ENCODE results near the gene TTC29.
"Not testable (repeated sequence)": the region's sequence is repeated elsewhere in the genome, so short reads cannot be mapped to it uniquely, and the experiment has no call there.

TTC29 gene

GRCh38 chr4:146763560-146763959, 182.1 kb downstream of the TTC29 start:
- DNase-seq, result no peak
- intact Hi-C loops (cut with DNase I), result no loop called here

GRCh38 chr4:146762016-146762415, 183.6 kb downstream of the TTC29 start:
- intact Hi-C loops (cut with DNase I), result no loop called here
- no peak for DNase-seq

GRCh38 chr4:146742416-146742815, 203.2 kb downstream of the TTC29 start:
- intact Hi-C loops (cut with DNase I), result no loop called here
- DNase-seq, result no peak

- intact Hi-C loops (cut with DNase I), result no loop called here
- no peak for DNase-seq
These were observed 206.5 kb downstream of the TTC29 start for GRCh38 chr4:146739182-146739581.

GRCh38 chr4:146723519-146723918, 222.1 kb downstream of the TTC29 start:
- intact Hi-C loops (cut with DNase I); DNase-seq: not testable (repeated sequence)

- intact Hi-C loops (cut with DNase I), result no loop called here
- DNase-seq, result no peak
These were observed 235.7 kb downstream of the TTC29 start for GRCh38 chr4:146709956-146710355.

GRCh38 chr4:146699910-146700309, 245.8 kb downstream of the TTC29 start:
- intact Hi-C loops (cut with DNase I), result no loop called here
- DNase-seq, result no peak

- DNase-seq, result no peak
- intact Hi-C loops (cut with DNase I), result no loop called here
These were observed 270.7 kb downstream of the TTC29 start for GRCh38 chr4:146674829-146675570.

GRCh38 chr4:146663968-146664311, 281.7 kb downstream of the TTC29 start:
- DNase-seq; intact Hi-C loops (cut with DNase I): not testable (repeated sequence)

GRCh38 chr4:146661367-146661766, 284.3 kb downstream of the TTC29 start:
- no peak for DNase-seq
- intact Hi-C loops (cut with DNase I), result no loop called here
